Panc1 (cell line): Measurements from ENCODE around the gene APOL5. TPM values are rescaled to one million over a fixed set of nuclear protein-coding genes. Genes with fewer than 3 reads are reported as not detected.

Experiments used
- ATAC-seq: fragments of 200-7000 bp; cut with Tn5 transposase; 2 replicates; pipeline ENCODE4 v1.9.1; 2020; ENCODE audit warnings: mild to moderate bottlenecking, moderate library complexity
- BruUV-seq: library from RNA; stranded (reverse); fragments of 400-500 nt; replicated peaks from 2 replicates; lab custom pipeline; 2021; lab: Mats Ljungman, UMichigan
- CTCF ChIA-PET: fragments of 300-600 bp; sonication (Branson Sonifier 250); formaldehyde crosslinking; loops from one replicate; lab custom pipeline; 2022; ENCODE audit warnings: antibody characterized with exemption; lab: Charles Lee
- POLR2A ChIA-PET: fragments of 300-600 bp; sonication (Branson Sonifier 250); formaldehyde crosslinking; loops from one replicate; lab custom pipeline; 2022; ENCODE audit warnings: antibody characterized with exemption; lab: Charles Lee
- DNase-seq: peaks from one replicate; pipeline ENCODE4 v3.0.0-alpha.2; 2010; ENCODE audit warnings: low read depth, low spot score
- H3K27ac ChIP-seq: 2 replicates; pipeline ENCODE4 v1.5.1; 2011; ENCODE audit warnings: mild to moderate bottlenecking, low read length, inconsistent platforms
- H3K27me3 ChIP-seq: fragments of 200-500 bp; sonication (Bioruptor generic); 2 replicates; pipeline ENCODE4 v1.6.0; 2014; ENCODE audit warnings: low read length, inconsistent platforms; ENCODE audit not compliant: control insufficient read depth, insufficient read depth
- H3K36me3 ChIP-seq: fragments of 200-500 bp; sonication (Bioruptor generic); 2 replicates; pipeline ENCODE4 v1.5.1; 2014; ENCODE audit warnings: inconsistent platforms, mild to moderate bottlenecking, low read length, moderate library complexity; ENCODE audit not compliant: control insufficient read depth, insufficient read depth
- H3K4me1 ChIP-seq: 2 replicates; pipeline ENCODE4 v1.5.1; 2011; ENCODE audit warnings: inconsistent platforms, mild to moderate bottlenecking, low read length, moderate library complexity; ENCODE audit not compliant: control insufficient read depth, insufficient read depth
- H3K4me3 ChIP-seq, 2 experiments: 2 replicates each; pipeline ENCODE4 v1.5.1; 2011 to 2012; ENCODE audit warnings: low read depth in 2 of 2, low read length in 2 of 2, mild to moderate bottlenecking in 2 of 2, inconsistent platforms in 1 of 2, moderate library complexity in 1 of 2
- H3K9me3 ChIP-seq: fragments of 200-500 bp; sonication (Bioruptor generic); 2 replicates; pipeline ENCODE4 v1.5.1; 2014; ENCODE audit warnings: low read depth, mild to moderate bottlenecking, inconsistent platforms, low read length, moderate library complexity; ENCODE audit not compliant: control insufficient read depth, insufficient read depth
- CTCF ChIP-seq: fragments of 450-650 bp; IDR thresholded peaks from 2 replicates; pipeline ENCODE4 v1.5.1; 2017; ENCODE audit warnings: mild to moderate bottlenecking
- POLR2AphosphoS5 ChIP-seq: IDR thresholded peaks from 2 replicates; pipeline ENCODE4 v1.6.1; 2012; ENCODE audit warnings: mild to moderate bottlenecking, low read depth, low read length, moderate library complexity
- REST ChIP-seq, 2 experiments: IDR thresholded peaks; 2 replicates each; pipeline ENCODE4 v1.6.1; 2011 to 2012; ENCODE audit warnings: low read depth in 2 of 2, control low read depth in 1 of 2, low read length in 1 of 2, mild to moderate bottlenecking in 1 of 2, moderate library complexity in 1 of 2; ENCODE audit not compliant: insufficient read depth in 1 of 2
- SIN3A ChIP-seq: IDR thresholded peaks from 2 replicates; pipeline ENCODE4 v1.6.1; 2012; ENCODE audit warnings: low read depth, mild to moderate bottlenecking, low read length, moderate library complexity, borderline replicate concordance; ENCODE audit not compliant: insufficient read depth
- TCF7L2 ChIP-seq: IDR thresholded peaks from 2 replicates; pipeline ENCODE4 v1.6.1; 2011; ENCODE audit warnings: mild to moderate bottlenecking, low read depth, low read length, inconsistent platforms
- in situ Hi-C: cut with HindIII; loops from 2 replicates; pipeline ENCODE4 v1.10.0; 2016; ENCODE audit warnings: low sequenced_read_pairs, low pct_unique_long_range_greater_than_20kb
- intact Hi-C: fragments of 100-400 bp; cut with micrococcal nuclease; formaldehyde crosslinking; loops from one replicate; pipeline ENCODE4 v1.10.0; 2022; ENCODE audit not compliant: unreplicated experiment
- total RNA-seq: library from RNA; stranded (reverse); gene quantifications from one replicate; pipeline ENCODE4 v1.2.1, GENCODE V29; 2021; ENCODE audit not compliant: unreplicated experiment

APOL5 gene
- total RNA-seq, 1 experiment from 2014 or later: not detected

GRCh38 chr22:35721960-35722359, 4.3 kb downstream of the APOL5 start:
- Histone ChIP-seq H3K9me3 (no peaks in the 10 kb centered on the region), H3K27me3 (no peaks in the 10 kb centered on the region), H3K4me3 (no peak overlapping the region), H3K4me1 (no peaks in the 10 kb centered on the region), H3K27ac (no peak overlapping the region), H3K36me3 (no peaks in the 10 kb centered on the region)
- DNase-seq (no peak), ATAC-seq (no peak)
- no peak for TF ChIP-seq SIN3A
- TF ChIP-seq CTCF: no peak
- no peak for TF ChIP-seq REST (IDR thresholded peaks at IDR 0.05; ENCODE audit: insufficient read depth in 1 of 2, low read depth in 2 of 2, low read length in 1 of 2)
- TF ChIP-seq TCF7L2: no peak
- no peak for TF ChIP-seq POLR2AphosphoS5
- intact Hi-C loops (no loop called here), in situ Hi-C loops (no loop called here)
- CTCF ChIA-PET: no interaction called here
- BruUV-seq: no TSS peak
- POLR2A ChIA-PET: no interaction called here

GRCh38 chr22:35725521-35725920, 7.8 kb downstream of the APOL5 start:
- ChIA-PET POLR2A (no interaction called here), CTCF (no interaction called here)
- DNase-seq (no peak), ATAC-seq (no peak)
- Histone ChIP-seq H3K27me3 (no peaks in the 10 kb centered on the region), H3K4me1 (no peaks in the 10 kb centered on the region), H3K9me3 (no peaks in the 10 kb centered on the region), H3K4me3 (no peak overlapping the region), H3K36me3 (no peaks in the 10 kb centered on the region), H3K27ac (no peak overlapping the region)
- no TSS peak for BruUV-seq
- intact Hi-C loops (no loop called here), in situ Hi-C loops (no loop called here)
- no peak for TF ChIP-seq POLR2AphosphoS5
- TF ChIP-seq TCF7L2: no peak
- no peak for TF ChIP-seq CTCF

- no peak overlapping the region for H3K4me3 ChIP-seq
- no peak for ATAC-seq
- no peaks in the 10 kb centered on the region for H3K9me3 ChIP-seq
- no peaks in the 10 kb centered on the region for H3K27me3 ChIP-seq
- no peaks in the 10 kb centered on the region for H3K4me1 ChIP-seq
- intact Hi-C loops: no loop called here
- no peak for DNase-seq
- CTCF ChIA-PET: no interaction called here
- in situ Hi-C loops: no loop called here
- no TSS peak for BruUV-seq
- H3K36me3 ChIP-seq: no peaks in the 10 kb centered on the region
- TF ChIP-seq CTCF (no peak), TCF7L2 (no peak), POLR2AphosphoS5 (no peak), SIN3A (no peak)
- POLR2A ChIA-PET: no interaction called here
- H3K27ac ChIP-seq: no peak overlapping the region
Measured at GRCh38 chr22:35726398-35726797, 8.7 kb downstream of the APOL5 start.
